Measurements from ENCODE around the gene ROCK2.

DNA sequence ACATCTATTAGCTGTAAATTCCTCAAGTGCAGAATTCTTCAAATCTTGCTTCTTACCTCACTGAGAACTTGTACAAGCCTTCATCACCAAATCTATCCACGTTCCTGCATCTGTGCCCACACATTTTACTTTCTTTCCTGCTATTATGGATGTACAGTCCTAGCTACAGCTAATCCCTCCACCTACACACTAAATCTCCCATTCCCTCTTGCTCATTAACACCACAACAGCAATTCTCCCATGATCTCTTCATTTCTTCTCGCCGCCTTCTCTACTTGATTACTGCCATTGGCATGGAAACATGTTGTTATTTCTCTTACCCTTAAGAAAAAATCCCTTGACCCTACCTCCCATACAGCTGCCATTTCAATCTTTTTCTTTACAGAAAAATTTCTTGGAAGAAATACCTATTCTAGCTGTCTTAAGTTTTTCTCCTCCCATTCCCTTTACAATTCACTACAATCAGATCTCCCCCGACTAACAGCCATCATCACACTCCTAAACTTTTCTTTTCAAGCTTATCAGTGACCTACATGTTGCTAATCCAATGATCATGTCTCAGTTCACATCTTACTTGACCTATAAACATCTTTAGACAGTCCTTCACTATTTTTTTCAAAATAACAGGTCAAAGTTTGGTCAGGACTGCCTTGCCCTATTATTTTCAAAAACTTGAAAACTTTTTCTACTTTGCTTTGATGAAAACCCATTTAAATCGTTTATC, 41.0 kb downstream of the ROCK2 start:
- TF ChIP-seq CTCF (IDR thresholded peaks at IDR 0.05; ENCODE audit: insufficient read depth, low read depth, low read length): no peak
- TF ChIP-seq EZH2 (IDR thresholded peaks at IDR 0.05; ENCODE audit: insufficient read depth, low read length): no peak
